ENCODE measurements around the gene FRG2C.
"Not testable (repeated sequence)": the region's sequence is repeated elsewhere in the genome, so short reads cannot be mapped to it uniquely, and the experiment has no call there.

Gene FRG2C

DNA sequence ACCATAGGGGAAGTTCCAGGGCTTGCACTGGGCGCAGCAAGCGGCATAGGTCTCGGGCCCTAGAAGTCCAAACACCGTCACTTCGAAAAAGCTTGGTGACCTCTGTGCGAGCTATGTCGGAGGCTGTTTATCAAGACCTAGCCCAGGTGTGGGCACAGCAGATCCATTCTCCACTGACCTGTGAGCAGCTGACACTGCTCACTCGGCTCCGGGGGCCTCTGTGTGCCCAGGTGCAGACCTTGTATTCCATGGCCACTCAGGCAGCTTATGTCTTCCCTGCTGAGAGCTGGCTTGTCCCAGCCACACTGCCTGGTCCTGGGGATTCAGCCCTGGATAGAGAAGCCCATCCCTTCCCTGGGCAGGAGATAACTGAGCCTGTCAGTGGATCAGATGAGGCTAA, 1.5 kb downstream of the FRG2C start:
- not testable (repeated sequence) for DNase-seq; H3K4me3 ChIP-seq (ENCODE audit: insufficient read depth in 1 of 2, low read depth in 1 of 2, low read length in 2 of 2); H3K4me1 ChIP-seq (ENCODE audit: control insufficient read depth, insufficient read depth, low read depth, low read length); H3K4ac ChIP-seq (ENCODE audit: low read depth in 1 of 2, low read length in 2 of 2); H2BK120ac ChIP-seq (ENCODE audit: low read depth, low read length); H3K23ac ChIP-seq (ENCODE audit: low read length in 2 of 2); H4K91ac ChIP-seq (ENCODE audit: low read length); H4K8ac ChIP-seq (ENCODE audit: low read length); H3K36me3 ChIP-seq (ENCODE audit: control insufficient read depth in 1 of 2, insufficient read depth in 2 of 2, low read depth in 1 of 2, low read length in 2 of 2); H3K27ac ChIP-seq (ENCODE audit: low read length, poor library complexity, severe bottlenecking); H2BK5ac ChIP-seq (ENCODE audit: low read depth, low read length, poor library complexity, severe bottlenecking); H3K79me1 ChIP-seq (replicated peaks; ENCODE audit: low read length, poor library complexity, severe bottlenecking); H3K18ac ChIP-seq (ENCODE audit: low read depth in 1 of 2, low read length in 2 of 2); H2BK12ac ChIP-seq (ENCODE audit: low read length in 2 of 2); H3K14ac ChIP-seq (ENCODE audit: low read length in 2 of 2); H3K9me3 ChIP-seq (ENCODE audit: control insufficient read depth, low read length); H3K9ac ChIP-seq (ENCODE audit: low read length); H2AFZ ChIP-seq (ENCODE audit: low read depth, low read length); H2BK15ac ChIP-seq (ENCODE audit: low read depth, poor library complexity, severe bottlenecking); H3K4me2 ChIP-seq (ENCODE audit: low read length, poor library complexity, severe bottlenecking); H2AK5ac ChIP-seq (ENCODE audit: low read length, severe bottlenecking)
- 80% methylated on average over 9 of the region's 9 CpGs for WGBS
- H3K27me3 ChIP-seq (ENCODE audit: control insufficient read depth in 1 of 2, insufficient read depth in 1 of 2, low read length in 2 of 2) = peaks cover 6 to 17% of the 10 kb centered on the region in 2 experiments

DNA sequence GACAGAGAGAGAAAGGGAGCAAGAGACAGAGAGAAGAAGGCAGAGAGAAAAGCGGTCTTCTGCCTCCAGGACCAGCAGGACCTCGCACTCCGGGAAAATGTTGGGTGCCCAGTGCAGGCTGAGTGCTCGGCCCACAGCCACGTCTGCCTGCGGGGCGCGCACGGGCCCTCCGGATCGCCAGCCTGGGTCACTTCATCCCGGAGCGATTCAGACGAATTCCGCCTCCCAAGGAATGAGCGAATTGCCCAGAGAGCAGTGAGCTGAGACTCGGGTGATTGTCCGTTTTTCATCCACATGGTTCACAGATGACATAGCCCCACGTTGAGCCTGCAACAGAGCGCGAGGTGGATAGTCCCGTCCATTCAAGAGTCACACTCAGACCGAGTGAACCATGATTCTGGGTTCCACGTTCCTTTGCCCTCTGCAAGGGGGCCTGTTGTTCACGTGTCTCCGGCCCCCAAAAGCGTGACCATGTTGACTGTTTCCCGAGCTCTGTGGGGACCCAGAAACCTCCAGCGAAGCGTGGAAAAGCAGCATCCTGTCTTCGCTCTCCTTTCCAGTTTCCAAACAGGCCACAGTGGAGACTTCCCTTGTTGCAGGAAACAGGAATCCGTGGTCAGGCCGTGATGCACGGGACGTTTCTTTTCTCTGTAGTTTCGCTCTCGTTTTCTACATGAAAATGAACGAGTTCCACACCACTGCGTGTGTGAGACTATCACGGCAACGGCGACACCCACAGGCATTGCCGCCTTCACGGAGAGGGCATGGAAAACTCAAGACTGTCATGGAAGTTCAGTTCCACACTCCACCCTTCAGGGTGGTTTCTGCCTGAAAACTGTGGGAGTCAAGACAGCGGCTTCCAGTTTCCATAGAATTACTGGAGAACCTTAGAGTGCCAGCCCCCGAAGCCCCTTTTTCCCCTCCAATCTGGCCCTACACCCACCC, 3.9 kb downstream of the FRG2C start:
- Histone ChIP-seq H3K4me3 (ENCODE audit: insufficient read depth in 1 of 2, low read depth in 1 of 2, low read length in 2 of 2) (peak overlapping the region in 1 of 2 experiments; percentile 53), H4K8ac (ENCODE audit: low read length) (peak overlapping the region; percentile 10), H2BK120ac (ENCODE audit: low read depth, low read length) (peak overlapping the region; percentile 52), H3K27me3 (ENCODE audit: control insufficient read depth in 1 of 2, insufficient read depth in 1 of 2, low read length in 2 of 2) (peaks cover 17 to 22% of the 10 kb centered on the region in 2 experiments), H3K4me2 (ENCODE audit: low read length, poor library complexity, severe bottlenecking) (peak overlapping the region; percentile 12), H3K18ac (ENCODE audit: low read depth in 1 of 2, low read length in 2 of 2) (peak overlapping the region in 1 of 2 experiments; percentile 26)
- DNase-seq = peak; percentile 57
- H3K23ac ChIP-seq (ENCODE audit: low read length in 2 of 2); H3K4ac ChIP-seq (ENCODE audit: low read depth in 1 of 2, low read length in 2 of 2); H3K9me3 ChIP-seq (ENCODE audit: control insufficient read depth, low read length); H3K4me1 ChIP-seq (ENCODE audit: control insufficient read depth, insufficient read depth, low read depth, low read length); H2BK5ac ChIP-seq (ENCODE audit: low read depth, low read length, poor library complexity, severe bottlenecking); H2AFZ ChIP-seq (ENCODE audit: low read depth, low read length); H3K27ac ChIP-seq (ENCODE audit: low read length, poor library complexity, severe bottlenecking); H3K14ac ChIP-seq (ENCODE audit: low read length in 2 of 2); H2AK5ac ChIP-seq (ENCODE audit: low read length, severe bottlenecking); H3K79me1 ChIP-seq (replicated peaks; ENCODE audit: low read length, poor library complexity, severe bottlenecking); H4K91ac ChIP-seq (ENCODE audit: low read length); H2BK12ac ChIP-seq (ENCODE audit: low read length in 2 of 2); H2BK15ac ChIP-seq (ENCODE audit: low read depth, poor library complexity, severe bottlenecking); H3K36me3 ChIP-seq (ENCODE audit: control insufficient read depth in 1 of 2, insufficient read depth in 2 of 2, low read depth in 1 of 2, low read length in 2 of 2); H3K9ac ChIP-seq (ENCODE audit: low read length): not testable (repeated sequence)
- 28% methylated on average over 46 of the region's 46 CpGs for WGBS

DNA sequence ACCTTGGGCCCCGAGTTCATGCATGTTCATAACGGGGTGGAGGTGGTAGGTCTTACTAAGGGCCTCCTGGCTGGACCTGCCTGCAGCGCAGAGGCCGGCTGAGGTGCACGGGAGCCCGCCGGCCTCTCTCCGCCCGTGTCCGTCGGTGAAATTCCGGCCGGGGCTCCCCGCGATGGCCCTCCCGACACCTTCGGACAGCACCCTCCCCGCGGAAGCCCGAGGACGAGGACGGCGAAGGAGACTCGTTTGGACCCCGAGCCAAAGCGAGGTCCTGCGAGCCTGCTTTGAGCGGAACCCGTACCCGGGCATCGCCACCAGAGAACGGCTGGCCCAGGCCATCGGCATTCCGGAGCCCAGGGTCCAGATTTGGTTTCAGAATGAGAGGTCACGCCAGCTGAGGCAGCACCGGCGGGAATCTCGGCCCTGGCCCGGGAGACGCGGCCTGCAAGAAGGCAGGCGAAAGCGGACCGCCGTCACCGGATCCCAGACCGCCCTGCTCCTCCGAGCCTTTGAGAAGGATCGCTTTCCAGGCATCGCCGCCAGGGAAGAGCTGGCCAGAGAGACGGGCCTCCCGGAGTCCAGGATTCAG, 4.7 kb downstream of the FRG2C start:
- peak overlapping the region; percentile 52 for H2BK120ac ChIP-seq (ENCODE audit: low read depth, low read length)
- not testable (repeated sequence) for H4K91ac ChIP-seq (ENCODE audit: low read length); H2AFZ ChIP-seq (ENCODE audit: low read depth, low read length); H3K14ac ChIP-seq (ENCODE audit: low read length in 2 of 2); H2BK5ac ChIP-seq (ENCODE audit: low read depth, low read length, poor library complexity, severe bottlenecking); H3K79me1 ChIP-seq (replicated peaks; ENCODE audit: low read length, poor library complexity, severe bottlenecking); H3K4ac ChIP-seq (ENCODE audit: low read depth in 1 of 2, low read length in 2 of 2); H2BK12ac ChIP-seq (ENCODE audit: low read length in 2 of 2); H3K9me3 ChIP-seq (ENCODE audit: control insufficient read depth, low read length); H2BK15ac ChIP-seq (ENCODE audit: low read depth, poor library complexity, severe bottlenecking); H3K23ac ChIP-seq (ENCODE audit: low read length in 2 of 2); H2AK5ac ChIP-seq (ENCODE audit: low read length, severe bottlenecking); H3K27ac ChIP-seq (ENCODE audit: low read length, poor library complexity, severe bottlenecking); H3K4me1 ChIP-seq (ENCODE audit: control insufficient read depth, insufficient read depth, low read depth, low read length); H3K18ac ChIP-seq (ENCODE audit: low read depth in 1 of 2, low read length in 2 of 2); H3K36me3 ChIP-seq (ENCODE audit: control insufficient read depth in 1 of 2, insufficient read depth in 2 of 2, low read depth in 1 of 2, low read length in 2 of 2)
- H3K4me3 ChIP-seq (ENCODE audit: insufficient read depth in 1 of 2, low read depth in 1 of 2, low read length in 2 of 2) = peak overlapping the region; percentile 33 to 70
- peak overlapping the region; percentile 57 for H4K8ac ChIP-seq (ENCODE audit: low read length)
- peak; percentile 29 for DNase-seq
- H3K4me2 ChIP-seq (ENCODE audit: low read length, poor library complexity, severe bottlenecking) = peak overlapping the region; percentile 12
- H3K9ac ChIP-seq (ENCODE audit: low read length) = peak overlapping the region; percentile 22
- H3K27me3 ChIP-seq (ENCODE audit: control insufficient read depth in 1 of 2, insufficient read depth in 1 of 2, low read length in 2 of 2) = peaks cover 17 to 22% of the 10 kb centered on the region in 2 experiments
- 54% methylated on average over 53 of the region's 53 CpGs for WGBS

Measured in mesenchymal stem cell (in vitro differentiated cells and primary cell).